B cell (primary cell): Measurements from ENCODE around the gene FIBP. TPM values are rescaled to one million over a fixed set of nuclear protein-coding genes. Genes with fewer than 3 reads are reported as not detected.

ENCODE experiments used
- ATAC-seq: fragments of 200-7000 bp; cut with Tn5 transposase; one replicate; pipeline ENCODE4 v1.10.0; 2021; ENCODE audit warnings: low read depth, mild to moderate bottlenecking, moderate number of reproducible peaks, moderate library complexity
- CTCF ChIA-PET: fragments of 350-600 bp; sonication (Branson Sonifier 250); formaldehyde crosslinking; loops from one replicate; lab custom pipeline; 2021; ENCODE audit warnings: antibody characterized with exemption, inconsistent platforms; lab: Charles Lee
- POLR2A ChIA-PET: fragments of 350-600 bp; sonication (Branson Sonifier 250); formaldehyde crosslinking; loops from one replicate; lab custom pipeline; 2021; ENCODE audit warnings: antibody characterized with exemption; lab: Charles Lee
- DNase-seq: peaks from one replicate; pipeline ENCODE4 v3.0.0; 2013
- H2AFZ ChIP-seq: 2 replicates; pipeline ENCODE4 v1.6.1; 2012; ENCODE audit warnings: mild to moderate bottlenecking, low read depth, low read length; ENCODE audit not compliant: insufficient read depth, poor library complexity, severe bottlenecking
- H3K27ac ChIP-seq, 2 donors: 1 replicate in 1 of 2; 2 replicates in 1 of 2; pipeline ENCODE4 v1.5.1; 2012 to 2013; ENCODE audit warnings: low read length in 2 of 2, mild to moderate bottlenecking in 2 of 2, moderate library complexity in 1 of 2
- H3K27me3 ChIP-seq, 4 experiments: fragments of 200-600 bp in 1 of 4; sonication (generic) in 1 of 4; replicated peaks in 1 of 4; 1 replicate in 2 of 4; 2 replicates in 2 of 4; pipeline versions ENCODE4 v1.6.1 to v1.7.0; 2013 to 2016; ENCODE audit warnings: low read length in 3 of 4, mild to moderate bottlenecking in 2 of 4, mixed read lengths in 1 of 4, moderate library complexity in 1 of 4; ENCODE audit not compliant: insufficient read depth in 4 of 4, control insufficient read depth in 3 of 4; ENCODE audit errors: control extremely low read depth in 1 of 4
- H3K36me3 ChIP-seq, 2 experiments: replicated peaks in 1 of 2; 1 replicate in 1 of 2; 2 replicates in 1 of 2; pipeline versions ENCODE4 v1.6.1 to v1.7.1; 2013; ENCODE audit warnings: low read length in 1 of 2; ENCODE audit not compliant: insufficient read depth in 2 of 2, control insufficient read depth in 1 of 2; ENCODE audit errors: control extremely low read depth in 1 of 2, extremely low read depth in 1 of 2
- H3K4me1 ChIP-seq, 2 donors: fragments of 200-600 bp in 1 of 2; sonication (generic) in 1 of 2; 1 replicate in 1 of 2; 2 replicates in 1 of 2; pipeline versions ENCODE4 v1.5.1 to v1.6.1; 2013 to 2017; ENCODE audit warnings: low read length in 2 of 2; ENCODE audit not compliant: control insufficient read depth in 2 of 2, insufficient read depth in 2 of 2
- H3K4me2 ChIP-seq: replicated peaks from 2 replicates; pipeline ENCODE3; 2012; ENCODE audit warnings: mild to moderate bottlenecking, low read depth, low read length; ENCODE audit not compliant: poor library complexity, severe bottlenecking
- H3K4me3 ChIP-seq, 5 experiments: fragments of 200-600 bp in 1 of 5; sonication (generic) in 1 of 5; 1 replicate in 3 of 5; 2 replicates in 2 of 5; pipeline versions ENCODE4 v1.5.1 to v1.7.0; 2011 to 2016; ENCODE audit warnings: low read length in 4 of 5, mild to moderate bottlenecking in 4 of 5, low read depth in 2 of 5, control low read depth in 1 of 5, moderate library complexity in 1 of 5; ENCODE audit not compliant: insufficient read depth in 1 of 5; ENCODE audit errors: control extremely low read depth in 1 of 5, extremely low read depth in 1 of 5
- H3K79me2 ChIP-seq: fragments of 200-600 bp; sonication (generic); one replicate; pipeline ENCODE4 v1.6.0; 2016; ENCODE audit warnings: low read length; ENCODE audit not compliant: control insufficient read depth, insufficient read depth
- H3K9ac ChIP-seq: fragments of 200-600 bp; sonication (generic); 2 replicates; pipeline ENCODE4 v1.6.1; 2017; ENCODE audit warnings: mild to moderate bottlenecking, low read length, moderate library complexity
- H3K9me3 ChIP-seq, 3 donors: one replicate each; pipeline versions ENCODE4 v1.6.1 to v1.7.1; 2013; ENCODE audit warnings: low read length in 2 of 3; ENCODE audit not compliant: control insufficient read depth in 2 of 3, insufficient read depth in 1 of 3; ENCODE audit errors: control extremely low read depth in 1 of 3
- H4K20me1 ChIP-seq: 2 replicates; pipeline ENCODE4 v1.6.0; 2012; ENCODE audit warnings: mild to moderate bottlenecking, low read length; ENCODE audit not compliant: insufficient read depth, control insufficient read depth, poor library complexity, severe bottlenecking
- H3K27ac Mint-ChIP-seq: one replicate; pipeline ENCODE4 v1.8.0; 2021; ENCODE audit warnings: mixed read lengths
- H3K27me3 Mint-ChIP-seq: one replicate; pipeline ENCODE4 v1.8.0; 2021; ENCODE audit warnings: mixed read lengths
- H3K4me1 Mint-ChIP-seq: one replicate; pipeline ENCODE4 v1.8.0; 2021; ENCODE audit warnings: mixed read lengths
- H3K4me3 Mint-ChIP-seq: one replicate; pipeline ENCODE4 v1.8.0; 2021; ENCODE audit warnings: mixed read lengths
- H3K9me3 Mint-ChIP-seq: one replicate; pipeline ENCODE4 v1.8.0; 2022; ENCODE audit warnings: mixed read lengths; ENCODE audit not compliant: insufficient read depth
- CTCF ChIP-seq: fragments of 200-600 bp; IDR thresholded peaks from one replicate; pipeline ENCODE4 v1.8.0; 2022; ENCODE audit warnings: antibody characterized with exemption, mild to moderate bottlenecking
- EZH2 ChIP-seq: IDR thresholded peaks from 2 replicates; pipeline ENCODE4 v1.6.1; 2012; ENCODE audit warnings: borderline replicate concordance, low read depth, mild to moderate bottlenecking, moderate library complexity, low read length; ENCODE audit not compliant: insufficient read depth, poor library complexity, severe bottlenecking
- WGBS: methylation state at CpG from one replicate; pipeline ENCODE4 v1.1.5; 2013; ENCODE audit warnings: missing lambda C conversion rate; ENCODE audit not compliant: insufficient coverage; 5-methylcytosine and 5-hydroxymethylcytosine counted together
- intact Hi-C: fragments of 100-400 bp; cut with micrococcal nuclease; formaldehyde crosslinking; loops from one replicate; pipeline ENCODE4 v1.10.0; 2022
- polyA plus RNA-seq: library from polyadenylated mRNA; depleted of rRNA; stranded (reverse); fragments of >200 nt; gene quantifications from 2 replicates; pipeline ENCODE4 v1.2.3, GENCODE V29; 2012
- total RNA-seq, 2 donors: library from RNA; stranded (reverse); fragments of 120-200 nt in 1 of 2; gene quantifications; 1 replicate in 1 of 2; 2 replicates in 1 of 2; pipeline versions ENCODE4 v1.2.3 to v1.2.4, GENCODE V29; 2013 to 2022

Gene FIBP
- total and polyA plus RNA-seq, 2 donors (not counting 1 experiment from before 2014, with no cell fraction given) = 63.4 to 128 TPM

- H3K27ac Mint-ChIP-seq = no peak overlapping the region
- WGBS = no CpG with 5 or more reads among the region's 5 CpGs
- Histone ChIP-seq H3K79me2 (no peaks in the 10 kb centered on the region), H3K27me3 (peaks cover 0 to 41% (median 16%) of the 10 kb centered on the region in 4 experiments), H2AFZ (no peak overlapping the region), H3K4me1 (peaks cover 20% of the 10 kb centered on the region in 2 donors), H3K4me3 (no peak overlapping the region), H3K36me3 (no peaks in the 10 kb centered on the region), H4K20me1 (no peaks in the 10 kb centered on the region), H3K9ac (no peak overlapping the region), H3K27ac (no peak overlapping the region), H3K9me3 (peaks cover 0 to 10% (median 0%) of the 10 kb centered on the region in 3 donors), H3K4me2 (no peak overlapping the region)
- no peak for DNase-seq
- peaks cover 27% of the 10 kb centered on the region for H3K27me3 Mint-ChIP-seq
- intact Hi-C loops = no loop called here
- POLR2A ChIA-PET = interaction anchor here (0.6 kb wide), 1 partner anchor 15 kb away, joined by 3 read pairs; the partner anchor contains the start of gene FIBP
- H3K4me1 Mint-ChIP-seq = peaks cover 10% of the 10 kb centered on the region
- TF ChIP-seq CTCF = no peak
- TF ChIP-seq EZH2 = no peak
- H3K4me3 Mint-ChIP-seq = no peak overlapping the region
- CTCF ChIA-PET = interaction anchor here (3.9 to 4.0 kb wide), 2 partner anchors 13 to 18 kb away, joined by 19 to 44 read pairs; partner anchors contain the start of genes CCDC85B and FIBP
- H3K9me3 Mint-ChIP-seq = no peaks in the 10 kb centered on the region
- ATAC-seq = no peak
These were observed 14.8 kb upstream of the FIBP start for GRCh38 chr11:65903068-65903481.

- H3K27me3 ChIP-seq = peaks cover 0 to 38% (median 12%) of the 10 kb centered on the region in 4 experiments
- no peaks in the 10 kb centered on the region for H3K79me2 ChIP-seq
- Mint-ChIP-seq H3K27me3 (peaks cover 15% of the 10 kb centered on the region), H3K4me1 (peaks cover 10% of the 10 kb centered on the region), H3K4me3 (peak overlapping the region; percentile 83), H3K9me3 (no peaks in the 10 kb centered on the region), H3K27ac (peak overlapping the region; percentile 72)
- intact Hi-C loops = loop anchor here (1.0 kb wide), 3 partner anchors 11 to 43 kb away; partner anchors contain the start of genes C11orf68, CCDC85B, CFL1 and DRAP1
- peak overlapping the region; percentile 95 for H3K4me2 ChIP-seq
- H3K4me3 ChIP-seq = peak overlapping the region in 4 of 5 experiments; percentile 18 to 64 (median 50)
- H4K20me1 ChIP-seq = no peaks in the 10 kb centered on the region
- H3K9me3 ChIP-seq = peaks cover 0 to 10% (median 0%) of the 10 kb centered on the region in 3 donors
- H2AFZ ChIP-seq = peak overlapping the region; percentile 68
- ATAC-seq (no peak), DNase-seq (no peak)
- no peak overlapping the region for H3K27ac ChIP-seq
- peaks cover 20% of the 10 kb centered on the region in 2 donors for H3K4me1 ChIP-seq
- H3K36me3 ChIP-seq = no peaks in the 10 kb centered on the region
- peak overlapping the region; percentile 71 for H3K9ac ChIP-seq
- POLR2A ChIA-PET = interaction anchor here (0.6 to 4.4 kb wide), 3 partner anchors 12 to 738 kb away, joined by 3 to 33 read pairs (median 3); partner anchors contain the start of genes CCDC85B and FIBP
- TF ChIP-seq EZH2 (no peak), CTCF (no peak)
- WGBS = 86% methylated on average over 5 of the region's 11 CpGs
- CTCF ChIA-PET = interaction anchor here (0.8 to 4.0 kb wide), 4 partner anchors 11 to 41 kb away, joined by 3 to 44 read pairs (median 12); partner anchors contain the start of genes CCDC85B, FIBP and MUS81
These were observed 12.6 kb upstream of the FIBP start for GRCh38 chr11:65900899-65901180.
